Body of pancreas (tissue), 4 donors: ENCODE results near the gene MAEL.

Source experiments
- POLR2A ChIP-seq, 3 donors: fragments of 450-650 bp; IDR thresholded peaks; one replicate each; pipeline ENCODE4 v1.6.1; 2016; ENCODE audit warnings: antibody characterized with exemption in 3 of 3, mild to moderate bottlenecking in 2 of 3
- TF ChIP-seq, protein P1 (sequence below), 7 experiments: fragments of 450-650 bp in 4 of 7; fragments of 200-600 bp in 3 of 7; sonication (generic) in 3 of 7; IDR thresholded peaks; one replicate each; pipeline ENCODE4 v1.5.1; 2016 to 2019; ENCODE audit warnings: antibody characterized with exemption in 7 of 7

DNA sequence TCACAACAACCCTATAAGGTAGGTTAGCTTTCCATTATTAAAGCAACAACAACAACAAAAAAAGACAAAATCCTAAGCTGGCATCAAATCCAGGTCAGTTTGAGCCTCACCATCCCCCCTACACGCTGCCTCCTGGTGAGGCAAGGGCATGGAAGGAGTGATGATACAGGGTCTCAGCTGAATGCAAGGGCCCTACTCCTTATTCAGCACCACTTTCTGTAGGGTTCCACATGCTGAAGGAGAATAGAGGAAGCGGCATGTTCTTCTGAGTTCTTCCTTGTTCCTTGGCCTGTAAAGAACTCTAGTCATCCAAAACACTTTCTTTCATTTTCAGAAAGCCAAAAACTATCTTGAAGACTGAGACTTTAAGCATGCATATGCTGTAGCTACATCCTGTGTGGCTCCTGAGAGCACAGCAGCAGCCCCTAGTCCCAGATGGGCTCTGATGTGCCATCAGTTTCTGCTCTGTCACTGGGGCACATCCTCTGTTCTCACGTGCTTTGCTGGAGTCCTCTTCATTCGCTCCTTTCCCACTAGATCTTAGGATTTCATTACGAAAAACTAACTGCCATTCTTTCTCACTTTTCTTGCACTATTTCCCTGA, 19.9 kb upstream of the MAEL start:
- TF ChIP-seq, protein P1, sequence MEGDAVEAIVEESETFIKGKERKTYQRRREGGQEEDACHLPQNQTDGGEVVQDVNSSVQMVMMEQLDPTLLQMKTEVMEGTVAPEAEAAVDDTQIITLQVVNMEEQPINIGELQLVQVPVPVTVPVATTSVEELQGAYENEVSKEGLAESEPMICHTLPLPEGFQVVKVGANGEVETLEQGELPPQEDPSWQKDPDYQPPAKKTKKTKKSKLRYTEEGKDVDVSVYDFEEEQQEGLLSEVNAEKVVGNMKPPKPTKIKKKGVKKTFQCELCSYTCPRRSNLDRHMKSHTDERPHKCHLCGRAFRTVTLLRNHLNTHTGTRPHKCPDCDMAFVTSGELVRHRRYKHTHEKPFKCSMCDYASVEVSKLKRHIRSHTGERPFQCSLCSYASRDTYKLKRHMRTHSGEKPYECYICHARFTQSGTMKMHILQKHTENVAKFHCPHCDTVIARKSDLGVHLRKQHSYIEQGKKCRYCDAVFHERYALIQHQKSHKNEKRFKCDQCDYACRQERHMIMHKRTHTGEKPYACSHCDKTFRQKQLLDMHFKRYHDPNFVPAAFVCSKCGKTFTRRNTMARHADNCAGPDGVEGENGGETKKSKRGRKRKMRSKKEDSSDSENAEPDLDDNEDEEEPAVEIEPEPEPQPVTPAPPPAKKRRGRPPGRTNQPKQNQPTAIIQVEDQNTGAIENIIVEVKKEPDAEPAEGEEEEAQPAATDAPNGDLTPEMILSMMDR (IDR thresholded peaks at IDR 0.05) = no peak
- TF ChIP-seq POLR2A (IDR thresholded peaks at IDR 0.05) = no peak
